ENCODE results near the gene SGTA.
"Not testable (repeated sequence)": the region's sequence is repeated elsewhere in the genome, so short reads cannot be mapped to it uniquely, and the experiment has no call there.

Gene SGTA

GRCh38 chr19:2722541-2723344, 60.3 kb downstream of the SGTA start:
- DNase-seq: no peak

GRCh38 chr19:2721570-2722540, 61.2 kb downstream of the SGTA start:
- no peak for DNase-seq

- DNase-seq: no peak
Observed at GRCh38 chr19:2720777-2721569, 62.1 kb downstream of the SGTA start, which contains the start of gene DIRAS1. DIRAS1 (minus strand) TSS chr19:2721372; CDS start chr19:2717806, 3,566 bp downstream.

- no peak for DNase-seq
Observed at GRCh38 chr19:2719920-2720776, 62.9 kb downstream of the SGTA start.

GRCh38 chr19:2719232-2719735, 63.8 kb downstream of the SGTA start:
- no peak for DNase-seq

- DNase-seq: no peak
Observed at GRCh38 chr19:2717638-2718541, 65.2 kb downstream of the SGTA start.

GRCh38 chr19:2716722-2717637, 66.1 kb downstream of the SGTA start:
- DNase-seq: no peak

- no peak for DNase-seq
Observed at GRCh38 chr19:2716275-2716650, 66.8 kb downstream of the SGTA start.

- DNase-seq: no peak
Observed at GRCh38 chr19:2715470-2716274, 67.4 kb downstream of the SGTA start.

- no peak for DNase-seq
Observed at GRCh38 chr19:2714531-2715269, 68.4 kb downstream of the SGTA start.

GRCh38 chr19:2714102-2714501, 69.0 kb downstream of the SGTA start:
- not testable (repeated sequence) for DNase-seq

- DNase-seq: not testable (repeated sequence)
Observed at GRCh38 chr19:2713170-2713569, 69.9 kb downstream of the SGTA start.

GRCh38 chr19:2711875-2712205, 71.2 kb downstream of the SGTA start:
- DNase-seq: no peak

GRCh38 chr19:2711172-2711874, 71.8 kb downstream of the SGTA start:
- DNase-seq: no peak

- no peak for DNase-seq
Observed at GRCh38 chr19:2706251-2706650, 76.8 kb downstream of the SGTA start.

All from NCI-H1092 (cell line).